ENCODE data around the gene LAMA4.
"Not testable (repeated sequence)": the region's sequence is repeated elsewhere in the genome, so short reads cannot be mapped to it uniquely, and the experiment has no call there.

The LAMA4 gene

DNA sequence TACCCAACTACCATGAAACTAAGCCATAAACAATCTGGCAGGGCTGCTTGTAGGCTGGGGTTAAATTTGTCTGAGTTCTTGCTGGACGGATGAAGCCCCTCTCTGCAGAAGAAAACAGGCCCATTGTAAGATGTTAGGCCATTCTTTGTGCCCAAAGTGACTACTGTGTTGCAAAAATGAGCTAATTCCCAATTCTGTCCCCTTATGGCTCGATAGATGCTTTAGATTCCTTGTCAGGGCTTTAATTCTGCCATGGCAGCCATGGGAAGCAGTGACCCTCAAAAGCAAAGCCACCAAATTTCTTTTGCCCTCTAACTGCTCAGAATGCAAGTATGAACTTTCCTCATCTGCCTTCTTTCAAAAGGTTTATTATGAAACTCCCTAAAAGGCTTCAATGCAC, 45.2 kb downstream of the LAMA4 start:
- DNase-seq = no peak

DNA sequence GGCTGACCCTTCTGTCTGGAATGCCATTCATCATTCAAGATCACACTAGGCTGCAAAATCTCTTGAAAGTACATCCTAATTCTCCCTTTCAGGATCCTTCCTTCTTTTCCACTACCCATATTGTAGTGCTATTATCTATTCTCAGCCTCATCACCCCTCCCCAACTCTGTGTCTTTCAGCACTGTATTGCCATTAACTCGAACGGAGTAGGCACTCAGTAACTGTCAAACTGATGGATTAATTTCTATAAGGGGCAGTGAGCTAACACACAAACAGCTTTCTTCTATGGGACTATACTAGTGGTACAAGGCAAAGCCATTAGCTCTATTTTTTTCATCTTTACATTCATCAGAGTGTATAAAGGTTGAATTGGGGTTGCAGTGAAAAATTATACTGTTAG, 46.6 kb downstream of the LAMA4 start:
- DNase-seq = no peak

DNA sequence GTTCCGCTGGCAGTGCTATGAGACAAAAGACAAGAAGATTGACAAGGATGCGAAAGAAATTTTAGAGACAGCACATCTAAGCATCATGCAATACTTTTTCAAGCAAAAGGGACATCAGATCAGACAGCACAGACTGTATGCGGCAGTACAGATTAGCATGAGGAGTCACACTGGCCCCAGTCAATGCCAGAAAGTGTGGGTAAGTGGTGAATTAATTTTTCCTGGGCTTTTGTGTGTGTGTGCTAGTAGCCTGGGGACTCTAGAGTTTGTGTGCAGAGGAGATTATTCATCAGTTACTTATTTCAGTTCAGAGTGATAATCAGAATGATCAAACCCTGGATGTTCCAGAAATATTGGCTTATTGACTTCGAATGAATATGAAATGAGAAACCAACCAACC, 47.2 kb downstream of the LAMA4 start:
- DNase-seq = no peak

DNA sequence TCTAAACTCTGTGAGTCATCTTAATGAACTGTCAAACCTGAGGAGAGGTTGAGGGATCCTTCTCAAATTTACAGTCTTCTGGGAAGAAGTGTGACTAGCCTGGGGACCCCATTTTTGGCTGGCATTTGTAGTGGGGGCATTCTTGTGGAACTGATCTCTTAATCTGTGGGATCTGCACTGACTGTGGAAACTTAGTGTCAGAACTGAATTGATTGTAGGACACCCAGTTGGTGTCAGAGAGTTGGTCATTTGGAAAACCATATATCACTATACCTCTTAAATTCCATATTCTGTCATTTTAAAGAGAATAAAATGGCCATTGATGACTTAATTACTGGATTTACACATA, 48.3 kb downstream of the LAMA4 start:
- DNase-seq = no peak

DNA sequence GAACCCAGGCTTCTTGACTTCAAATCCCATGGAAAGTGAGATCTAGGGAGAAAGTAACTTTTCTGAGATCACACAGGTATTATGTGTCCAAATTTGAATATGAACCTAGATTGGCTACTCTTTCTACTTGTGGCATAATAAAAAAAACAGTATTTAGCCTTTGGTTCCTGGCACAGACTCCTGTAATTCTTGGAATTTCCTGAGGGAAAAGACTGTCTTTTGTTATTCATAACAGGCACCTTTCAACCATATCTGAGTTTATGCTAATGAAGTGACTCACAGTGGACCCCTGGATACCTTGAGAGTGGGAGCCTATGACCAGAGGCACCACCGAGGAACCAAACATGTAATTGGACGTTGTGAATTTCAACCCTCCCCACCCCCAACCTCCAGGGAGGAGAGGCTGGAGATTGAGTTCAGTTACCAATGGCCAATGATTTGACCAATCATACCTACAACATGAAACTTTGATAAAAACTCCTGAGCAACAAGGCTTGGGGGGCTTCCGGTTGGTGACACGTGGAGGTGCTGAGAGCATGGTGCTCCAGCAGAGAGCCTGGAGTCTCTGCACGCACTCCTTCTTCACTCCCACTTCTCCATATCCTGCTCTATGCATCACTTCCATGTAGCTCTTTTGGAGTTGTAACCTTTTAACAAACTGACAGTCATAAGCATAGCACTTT, 48.8 kb downstream of the LAMA4 start:
- no peak for DNase-seq

DNA sequence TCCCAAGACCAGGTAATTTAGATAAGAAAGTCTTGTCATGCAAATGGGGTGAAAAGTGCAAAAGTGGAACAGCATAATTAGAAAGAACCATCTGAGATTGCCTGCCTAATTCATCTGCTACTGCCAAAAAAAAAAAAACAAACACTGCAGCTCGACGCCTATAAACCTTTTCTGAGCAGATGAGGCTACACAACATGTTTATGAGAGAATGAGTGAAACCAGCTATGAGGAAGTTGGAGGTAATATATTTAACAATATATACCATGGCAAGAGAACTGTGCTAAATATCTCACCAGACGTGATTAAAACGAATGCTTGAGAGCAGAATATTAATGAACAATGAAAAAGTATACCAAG, 50.0 kb downstream of the LAMA4 start:
- no peak for DNase-seq

DNA sequence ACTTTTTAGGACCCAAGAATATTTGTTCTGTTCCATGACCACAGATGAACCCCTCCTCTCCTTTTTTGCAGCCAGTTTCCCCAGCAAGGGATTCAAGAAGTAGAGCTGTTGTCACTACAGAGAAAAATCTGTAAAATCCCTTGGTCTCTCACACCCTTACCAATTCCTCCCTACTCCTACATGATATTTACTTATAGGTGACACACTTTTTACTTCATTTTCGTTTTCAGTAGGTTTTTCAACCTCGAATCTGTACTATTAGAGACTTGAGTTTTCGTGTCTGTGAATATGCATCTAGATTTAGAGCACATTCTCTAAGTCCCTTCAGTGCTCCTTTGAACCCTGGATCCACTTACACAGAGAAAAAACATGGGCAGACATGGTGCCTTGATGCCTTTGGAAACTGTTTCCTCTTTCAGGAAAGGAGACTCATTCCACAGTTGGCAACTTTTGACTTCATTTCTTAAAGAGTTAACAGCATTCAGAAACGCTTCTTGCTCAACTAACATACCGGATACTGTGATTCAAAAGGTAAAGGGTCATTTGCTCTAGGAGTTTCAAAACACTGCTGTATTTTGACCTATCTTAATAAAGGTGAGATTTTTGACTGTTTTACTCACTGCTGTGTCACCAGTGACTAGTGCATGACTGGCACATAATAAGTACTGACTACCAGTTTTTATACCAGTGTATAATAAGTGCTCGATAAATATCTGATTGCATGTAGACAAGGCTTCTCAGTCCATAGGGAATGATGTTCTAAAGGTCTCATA, 50.6 kb downstream of the LAMA4 start:
- no peak for DNase-seq

DNA sequence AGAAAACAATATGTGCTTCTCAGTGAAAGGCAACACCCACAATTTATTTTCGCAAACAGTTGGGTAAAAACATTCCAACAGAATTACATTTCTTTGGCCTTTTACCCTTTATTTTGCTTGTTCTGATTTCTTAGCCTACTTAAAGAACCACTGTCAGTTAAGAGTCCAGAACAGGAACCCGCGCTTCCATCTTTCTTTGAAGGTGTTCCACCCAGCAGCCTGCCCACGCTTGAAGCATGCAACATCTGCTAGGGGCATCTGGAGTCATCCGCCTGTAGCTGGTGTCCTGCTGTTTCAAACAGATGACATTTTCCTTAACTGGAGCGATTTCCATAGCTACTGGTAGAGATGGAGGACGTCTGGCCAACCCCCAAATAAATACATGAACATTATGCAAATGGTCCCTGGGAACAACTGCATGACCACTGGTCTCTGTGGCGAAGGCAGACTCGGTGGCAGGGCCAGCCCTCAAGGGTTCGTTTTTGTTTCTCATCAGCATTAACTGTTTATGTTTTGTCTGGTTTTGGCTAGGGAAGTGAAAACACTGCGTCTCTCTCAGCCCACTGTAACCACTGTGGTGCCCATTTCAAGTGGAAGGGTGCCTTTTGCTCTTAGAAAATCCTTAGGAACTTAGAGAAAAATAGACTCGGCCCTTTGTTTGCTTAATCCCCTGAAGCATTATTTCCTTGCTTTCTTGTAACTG, 51.6 kb downstream of the LAMA4 start:
- DNase-seq = no peak

DNA sequence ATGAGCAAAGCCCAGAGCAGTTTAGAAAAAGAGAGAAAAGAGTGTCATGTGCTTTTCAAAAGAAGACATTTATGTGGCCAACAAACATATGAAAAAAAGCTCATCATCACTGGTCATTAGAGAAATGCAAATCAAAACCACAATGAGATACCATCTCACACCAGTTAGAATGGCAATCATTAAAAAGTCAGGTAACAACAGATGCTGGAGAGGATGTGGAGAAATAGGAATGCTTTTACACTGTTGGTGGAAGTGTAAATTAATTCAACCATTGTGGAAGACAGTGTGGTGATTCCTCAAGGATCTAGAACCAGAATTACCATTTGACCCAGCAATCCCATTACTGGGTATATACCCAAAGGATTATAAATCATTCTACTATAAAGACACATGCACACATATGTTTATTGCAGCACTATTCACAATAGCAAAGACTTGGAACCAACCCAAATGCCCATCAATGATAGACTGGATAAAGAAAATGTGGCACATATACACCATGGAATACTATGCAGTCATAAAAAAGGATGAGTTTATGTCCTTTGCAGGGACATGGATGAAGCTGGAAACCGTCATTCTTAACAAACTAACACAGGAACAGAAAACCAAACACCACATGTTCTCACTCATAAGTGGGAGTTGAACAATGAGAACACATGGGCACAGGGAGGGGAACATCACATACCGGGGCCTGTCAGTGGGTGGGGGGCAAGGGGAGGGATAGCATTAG, 54.0 kb downstream of the LAMA4 start:
- not testable (repeated sequence) for DNase-seq

DNA sequence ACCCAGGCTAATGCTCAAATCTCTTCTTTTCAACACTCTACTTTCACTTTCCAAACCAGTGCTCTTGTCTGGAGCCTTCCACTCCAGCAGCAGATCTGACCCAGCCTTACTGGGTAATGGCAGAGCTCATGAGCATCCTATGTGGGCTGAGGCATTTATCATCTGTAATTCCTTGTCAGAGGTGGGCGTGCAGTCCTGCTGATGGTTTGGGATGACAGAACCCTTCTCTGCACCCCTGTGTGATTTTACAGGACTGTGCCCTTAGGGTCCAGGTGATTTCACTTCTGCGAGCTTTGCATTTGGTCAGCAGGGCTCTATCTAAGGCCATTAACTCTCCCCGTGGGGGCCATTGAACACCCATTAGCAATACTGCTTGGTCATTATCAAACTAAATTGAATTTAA, 55.4 kb downstream of the LAMA4 start:
- DNase-seq = no peak

DNA sequence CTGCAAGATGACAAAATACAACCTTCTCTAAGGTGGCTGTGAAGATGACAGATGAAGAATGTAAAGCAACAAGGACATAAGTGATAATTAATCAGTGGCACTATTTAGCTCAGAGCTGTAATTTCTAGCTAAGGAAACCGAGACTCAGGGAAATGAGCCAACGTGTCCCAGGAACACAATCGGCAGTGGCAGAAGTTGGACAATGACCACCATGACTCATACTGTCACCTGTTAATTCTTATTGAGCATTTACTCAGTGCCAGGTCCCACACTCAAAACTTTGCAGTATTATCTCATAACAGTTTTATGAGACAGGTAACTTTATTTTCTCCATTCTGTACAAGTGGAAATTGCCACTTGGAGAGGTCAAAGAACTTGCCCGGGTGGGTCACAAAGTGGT, 55.8 kb downstream of the LAMA4 start:
- no peak for DNase-seq

DNA sequence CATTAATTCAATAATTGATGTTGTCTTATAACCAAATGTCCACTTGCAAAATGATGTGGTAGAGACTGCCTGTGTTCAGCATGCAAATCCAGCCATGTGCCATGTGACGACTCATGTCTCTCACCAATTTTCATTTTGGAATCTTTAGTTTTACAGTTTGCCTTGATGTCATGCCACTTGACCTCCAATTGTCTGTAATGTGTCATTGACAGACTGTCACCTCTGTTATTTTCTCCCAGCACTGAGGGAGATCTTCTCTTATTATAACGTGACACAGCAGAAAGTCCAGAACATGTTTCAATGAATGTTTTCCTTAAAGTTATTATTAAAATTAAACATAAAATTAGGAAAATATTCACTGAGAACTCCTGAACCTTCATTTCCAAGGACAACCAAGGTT, 56.7 kb downstream of the LAMA4 start:
- no peak for DNase-seq

DNA sequence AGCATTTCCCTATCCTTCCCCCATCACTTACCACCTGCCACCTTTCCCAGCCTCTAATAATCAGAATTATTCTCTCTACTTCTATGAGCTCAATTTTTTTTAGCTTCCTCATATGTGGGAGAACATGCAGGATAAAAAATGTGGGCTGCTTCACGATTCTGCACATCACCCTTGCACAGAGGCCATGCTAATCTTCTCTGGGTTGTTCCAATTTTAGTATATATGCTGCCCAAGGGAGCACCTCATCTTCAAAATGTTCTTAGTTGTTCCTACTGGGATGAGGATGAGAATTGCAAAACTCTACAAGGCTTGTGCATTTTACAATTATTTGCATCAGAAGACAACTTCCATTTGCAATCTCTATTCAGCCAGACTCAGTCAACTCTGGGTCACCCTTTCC, 58.1 kb downstream of the LAMA4 start:
- no peak for DNase-seq

DNA sequence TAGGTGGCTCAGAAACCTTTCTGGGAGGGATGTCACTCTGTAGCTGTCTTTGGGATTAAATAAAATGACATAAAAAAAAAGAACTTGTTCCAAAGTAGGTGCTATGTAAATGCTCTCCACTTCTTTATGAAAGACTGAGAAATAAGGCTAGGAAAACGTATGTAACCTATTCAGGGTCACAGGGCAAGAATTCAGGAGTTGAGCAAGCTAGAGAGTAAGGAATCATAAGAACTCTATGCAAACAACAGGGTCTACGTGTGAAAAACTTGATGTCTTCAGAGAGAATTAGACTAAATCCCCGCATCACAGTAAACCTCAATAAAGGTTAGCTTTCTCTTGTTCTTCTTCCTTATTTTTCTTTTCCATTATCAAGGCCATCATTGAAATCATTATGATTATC, 59.2 kb downstream of the LAMA4 start:
- no peak for DNase-seq

DNA sequence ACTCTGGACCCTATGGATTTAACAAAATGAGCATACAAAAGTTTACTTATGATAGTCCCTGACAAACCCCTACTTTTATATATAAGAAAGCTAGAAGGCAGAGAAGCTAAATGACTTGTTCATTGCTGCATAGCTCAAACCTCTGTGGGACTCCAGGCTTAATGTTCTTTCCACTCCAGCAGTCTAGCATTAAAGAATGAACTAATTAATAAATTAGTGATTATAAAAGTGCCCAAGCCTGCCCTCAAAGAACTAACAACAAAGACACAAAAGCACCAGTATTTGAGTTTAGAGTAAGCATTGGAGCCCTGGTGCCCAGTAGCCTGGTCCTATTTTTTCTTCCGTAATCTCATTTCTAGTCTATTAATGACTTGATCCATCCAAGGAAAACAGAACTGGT, 59.9 kb downstream of the LAMA4 start:
- no peak for DNase-seq

DNA sequence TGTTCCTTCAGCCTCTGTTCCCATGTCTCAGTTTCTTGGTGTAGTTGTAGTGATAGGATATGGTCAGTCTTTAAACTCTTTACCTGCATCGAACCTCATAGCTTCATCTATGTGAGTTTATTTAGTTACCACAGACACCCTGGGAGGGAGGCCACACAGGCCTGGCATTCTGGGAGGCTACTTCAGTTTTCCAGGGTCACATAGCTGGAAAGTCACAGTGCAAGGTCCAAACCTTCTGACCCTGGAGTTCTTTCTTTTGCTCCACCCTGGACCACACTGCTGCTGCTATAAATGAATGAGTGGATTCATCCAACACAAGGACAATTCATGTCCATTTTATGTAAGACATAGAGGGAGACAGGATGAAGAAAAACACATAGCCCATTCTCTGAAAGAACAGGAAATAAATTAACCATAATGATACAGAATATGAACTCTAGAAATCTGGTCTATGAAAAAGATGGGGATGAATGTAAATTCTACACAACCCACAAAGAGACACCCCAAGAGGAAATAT, 60.8 kb downstream of the LAMA4 start:
- DNase-seq = no peak

DNA sequence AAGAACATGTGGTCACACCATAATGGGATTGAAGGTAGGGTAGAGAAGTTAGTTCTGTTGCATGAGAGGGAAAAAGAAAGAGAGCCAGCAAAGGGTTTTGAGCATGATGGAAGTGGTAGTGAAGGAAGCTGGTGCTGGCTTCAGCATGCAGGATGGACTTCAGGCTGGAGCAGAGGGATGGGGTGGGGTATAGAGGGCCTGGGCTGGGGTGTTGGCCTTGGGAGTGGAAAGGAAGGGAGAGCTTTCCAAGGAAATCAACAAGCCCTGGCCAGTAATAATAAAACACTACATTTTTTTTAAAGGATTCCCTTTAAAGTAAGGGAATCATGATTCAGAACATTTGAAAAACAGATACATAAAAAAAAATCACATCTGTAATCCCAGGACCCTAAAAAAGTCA, 61.2 kb downstream of the LAMA4 start:
- DNase-seq = no peak

DNA sequence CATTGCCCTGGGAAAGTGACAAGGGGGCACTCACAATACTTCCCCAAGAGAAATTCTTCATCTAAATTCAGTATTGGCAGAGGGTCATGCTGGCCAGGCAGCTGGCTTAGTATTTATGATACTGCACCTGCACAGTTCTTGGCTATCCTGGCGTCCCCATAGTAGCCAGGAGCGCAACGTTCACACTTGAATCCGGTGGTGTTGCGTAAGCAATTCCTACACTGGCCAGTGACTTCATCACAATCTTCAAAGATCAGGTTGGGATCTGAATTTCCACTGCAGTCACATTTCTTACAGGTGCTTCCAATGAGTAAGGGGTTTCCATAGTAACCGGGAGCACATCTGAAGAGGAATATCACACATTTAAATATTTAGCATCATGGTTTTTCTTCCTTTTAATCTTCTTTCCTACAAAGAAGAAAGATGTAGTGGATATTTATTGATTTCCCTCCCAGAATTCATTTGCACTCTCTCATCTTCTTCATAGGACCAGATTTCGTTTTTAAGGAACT, 62.8 kb downstream of the LAMA4 start:
- no peak for DNase-seq

DNA sequence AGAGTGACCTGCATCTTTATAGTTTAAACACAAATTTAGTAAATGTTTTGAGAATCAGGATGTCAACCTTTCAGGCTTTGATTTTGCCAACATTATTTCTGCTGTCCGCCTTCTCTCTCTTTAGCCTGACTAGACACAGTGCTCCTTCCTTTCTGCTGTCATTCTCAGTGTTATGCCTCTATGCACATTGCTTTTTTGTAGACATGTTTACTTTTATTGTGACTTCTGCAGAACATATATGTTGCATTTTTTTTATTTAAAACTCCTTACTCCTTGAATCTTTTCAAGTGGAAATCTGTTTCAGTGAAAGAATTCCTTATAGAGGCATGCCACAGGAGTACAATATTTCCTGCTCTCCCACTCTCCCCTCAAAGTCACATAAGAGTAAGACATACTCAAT, 64.2 kb downstream of the LAMA4 start:
- no peak for DNase-seq

DNA sequence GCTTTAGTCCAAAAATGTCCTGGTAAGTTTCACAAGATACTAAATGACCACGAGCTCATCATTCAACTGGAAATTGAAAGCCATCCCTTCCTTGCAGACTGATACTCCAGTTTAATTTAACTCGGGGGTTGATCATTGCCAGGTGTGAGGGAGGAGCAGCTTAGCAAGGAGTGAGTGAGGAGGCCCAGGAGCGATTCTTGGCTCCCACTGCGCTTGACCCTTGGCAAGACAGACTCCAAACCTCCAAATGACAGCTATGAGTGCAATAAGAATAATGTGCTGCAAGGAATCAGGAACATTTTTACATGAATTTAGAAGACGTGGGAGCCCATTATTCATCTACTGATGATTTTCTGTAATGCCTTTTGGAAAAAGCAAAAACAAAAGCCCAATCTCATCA, 64.9 kb downstream of the LAMA4 start:
- no peak for DNase-seq

DNA sequence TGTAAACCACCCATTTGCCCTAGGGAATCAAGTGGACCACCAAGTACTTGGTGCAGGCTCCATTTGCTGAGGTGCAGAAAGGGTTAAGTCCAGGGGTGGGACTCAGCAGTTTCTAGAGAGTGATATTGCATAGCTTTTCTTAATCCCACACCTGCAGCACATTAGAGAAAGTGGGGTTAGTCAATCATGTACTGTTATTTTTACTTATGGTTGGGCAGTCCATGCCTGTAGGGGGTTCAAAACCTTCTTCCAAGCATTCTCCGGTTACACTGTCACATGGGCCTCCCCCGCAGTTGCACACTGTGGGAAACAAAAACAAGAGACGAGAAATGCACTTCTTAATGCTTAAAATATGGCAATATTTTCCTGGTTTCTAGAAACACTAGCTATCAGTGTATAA, 65.5 kb downstream of the LAMA4 start:
- no peak for DNase-seq

DNA sequence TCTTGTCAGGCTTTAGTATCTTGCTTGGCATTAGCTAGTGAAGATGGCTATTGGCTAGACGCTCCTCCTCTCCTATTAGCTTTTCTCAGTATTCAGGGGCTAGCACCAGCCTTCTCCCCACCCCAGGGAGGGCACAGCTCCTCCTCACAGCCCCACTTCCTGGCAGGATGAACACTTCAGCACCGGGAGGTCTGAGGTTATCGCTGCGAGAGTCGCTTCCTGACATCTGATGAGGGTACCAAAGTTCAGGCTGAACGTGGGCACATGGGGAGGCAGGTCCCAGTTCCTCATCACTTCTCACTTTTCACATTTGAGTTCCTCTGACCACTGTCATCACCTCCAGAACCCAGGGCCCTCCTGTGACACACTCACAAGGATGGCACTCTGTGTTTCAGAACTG, 66.6 kb downstream of the LAMA4 start:
- no peak for DNase-seq

DNA sequence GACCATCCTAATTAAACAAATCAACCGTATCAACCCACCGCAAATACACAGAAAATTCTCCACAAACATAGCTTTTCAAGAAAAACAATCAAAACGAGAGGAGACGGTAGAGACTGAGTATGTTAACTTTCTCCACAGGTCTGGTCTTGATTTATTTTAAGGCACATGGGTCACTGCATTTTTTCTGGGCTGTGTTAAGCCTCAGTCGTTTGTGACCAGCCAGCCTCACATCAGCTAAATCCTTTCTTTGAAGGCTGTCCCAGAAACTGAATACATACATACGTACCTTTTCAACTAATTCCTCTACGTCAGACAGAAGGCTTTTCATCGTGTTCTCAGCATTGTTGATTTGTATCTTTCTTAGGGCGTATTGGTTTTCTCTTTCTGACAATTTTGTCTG, 69.4 kb downstream of the LAMA4 start:
- DNase-seq = no peak

Data from activated CD4-positive, alpha-beta T cell treated with anti-CD3 and anti-CD28 coated beads, Interleukin-2, Interleukin-6, amounts not matched to agents 100 ng/mL and 50 ng/mL, durations not matched to agents 16 hours and 8 hours (primary cell).